NCI-H1105 (cell line): ENCODE data around the gene NLK.
"Not testable (repeated sequence)": the region's sequence is repeated elsewhere in the genome, so short reads cannot be mapped to it uniquely, and the experiment has no call there.

Experiments
- DNase-seq: peaks from one replicate; lab custom pipeline; 2025; lab: John Stamatoyannopoulos, UW

The NLK gene

DNA sequence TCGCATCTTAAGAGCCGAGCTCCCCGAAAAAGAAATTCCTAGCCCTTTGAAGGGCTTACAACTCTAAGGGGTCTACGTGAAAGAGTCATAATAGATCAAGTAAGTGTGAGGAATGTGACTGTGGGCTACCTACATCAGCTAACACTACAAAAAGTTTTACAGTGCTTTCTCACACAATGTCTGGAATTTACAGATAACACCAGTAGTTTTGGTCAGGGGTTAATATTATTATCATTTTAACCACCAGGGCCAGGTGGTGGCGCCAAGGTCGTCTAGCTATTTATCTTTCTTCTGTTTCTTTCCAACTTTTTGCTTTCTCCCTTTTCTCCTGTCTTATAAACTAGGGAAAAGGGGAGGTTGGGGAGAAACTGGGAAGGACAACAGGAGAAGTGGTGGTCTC is 188.1 kb downstream of the NLK start:
- DNase-seq, result not testable (repeated sequence)

GRCh38 chr17:28231624-28232023 is 189.1 kb downstream of the NLK start:
- DNase-seq, result not testable (repeated sequence)

- peak; percentile 25 for DNase-seq
Measured at GRCh38 chr17:28232966-28233870, 190.7 kb downstream of the NLK start.

DNA sequence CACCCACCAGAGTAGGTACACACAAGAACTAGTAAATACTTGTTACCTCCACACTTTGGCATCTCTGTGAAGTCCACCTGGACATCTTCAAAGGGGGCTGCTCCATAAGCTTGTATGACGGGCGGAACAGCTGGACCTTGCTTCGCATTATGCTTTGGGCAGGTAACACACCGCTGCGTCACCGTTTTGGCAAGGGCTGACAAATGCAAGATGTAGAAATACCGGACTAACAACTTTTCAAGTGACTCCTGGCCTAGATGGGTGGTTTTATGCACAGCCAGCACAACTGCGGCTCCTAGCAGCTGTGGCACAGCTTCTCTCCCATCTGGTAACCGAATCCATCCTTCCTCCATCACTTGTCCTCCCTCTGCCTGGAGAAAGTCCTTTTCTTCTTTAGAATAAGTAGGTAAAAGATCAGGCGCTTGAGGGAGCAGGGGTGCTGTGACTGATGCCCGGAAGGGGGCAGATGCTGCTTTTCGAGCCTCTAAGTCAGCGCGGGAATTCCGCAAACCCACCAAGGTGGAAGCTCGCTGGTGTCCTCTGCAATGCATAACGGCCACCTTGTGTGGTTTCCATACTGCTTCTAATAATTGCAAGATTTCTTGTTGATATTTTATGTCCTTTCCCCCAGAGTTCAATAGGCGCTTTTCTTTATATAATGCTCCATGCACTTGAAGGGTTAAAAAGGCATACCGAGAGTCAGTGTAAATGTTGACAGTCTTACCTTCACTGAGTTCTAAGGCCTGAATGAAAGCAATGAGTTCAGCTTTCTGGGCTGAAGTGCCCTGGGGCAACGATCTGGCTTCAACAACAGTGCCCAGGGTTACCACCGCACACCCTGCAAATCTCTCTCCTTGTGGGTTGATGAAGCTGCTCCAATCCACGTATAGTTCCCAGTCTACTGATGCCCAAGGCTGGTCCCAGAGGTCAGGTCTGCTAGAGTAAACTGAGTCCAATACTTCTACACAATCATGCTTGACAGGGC is 191.7 kb downstream of the NLK start:
- peak; percentile 89 for DNase-seq

GRCh38 chr17:28235066-28235700 is 192.7 kb downstream of the NLK start:
- not testable (repeated sequence) for DNase-seq

DNA sequence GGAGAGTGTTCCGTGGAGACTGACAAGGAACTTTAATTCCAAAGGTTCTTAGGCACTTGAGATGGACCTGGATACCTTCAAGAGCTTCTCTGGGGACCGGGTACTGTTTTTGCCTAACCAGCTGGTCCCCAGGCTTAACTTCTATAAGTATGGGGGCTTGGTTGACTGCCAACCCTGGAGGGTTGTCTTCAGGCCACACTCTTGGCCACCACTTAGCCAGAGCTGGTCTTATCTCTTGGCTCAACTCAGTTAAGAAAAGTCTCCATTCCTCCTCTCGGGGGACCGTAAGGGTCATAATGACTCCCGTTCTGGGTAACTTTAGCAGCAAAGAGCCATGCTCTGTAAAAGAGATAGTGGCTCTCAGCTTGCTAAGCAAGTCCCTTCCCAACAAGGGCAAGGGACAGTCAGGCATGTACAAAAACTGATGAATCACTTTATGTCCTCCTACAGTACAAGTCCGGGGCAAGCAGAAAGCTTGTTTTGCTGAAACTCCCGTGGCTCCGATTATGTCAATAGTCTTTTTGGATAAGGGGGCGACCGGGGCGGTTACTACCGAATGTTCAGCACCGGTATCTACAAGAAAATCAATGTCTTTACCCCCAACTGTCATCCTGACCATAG is 193.7 kb downstream of the NLK start:
- not testable (repeated sequence) for DNase-seq

DNA sequence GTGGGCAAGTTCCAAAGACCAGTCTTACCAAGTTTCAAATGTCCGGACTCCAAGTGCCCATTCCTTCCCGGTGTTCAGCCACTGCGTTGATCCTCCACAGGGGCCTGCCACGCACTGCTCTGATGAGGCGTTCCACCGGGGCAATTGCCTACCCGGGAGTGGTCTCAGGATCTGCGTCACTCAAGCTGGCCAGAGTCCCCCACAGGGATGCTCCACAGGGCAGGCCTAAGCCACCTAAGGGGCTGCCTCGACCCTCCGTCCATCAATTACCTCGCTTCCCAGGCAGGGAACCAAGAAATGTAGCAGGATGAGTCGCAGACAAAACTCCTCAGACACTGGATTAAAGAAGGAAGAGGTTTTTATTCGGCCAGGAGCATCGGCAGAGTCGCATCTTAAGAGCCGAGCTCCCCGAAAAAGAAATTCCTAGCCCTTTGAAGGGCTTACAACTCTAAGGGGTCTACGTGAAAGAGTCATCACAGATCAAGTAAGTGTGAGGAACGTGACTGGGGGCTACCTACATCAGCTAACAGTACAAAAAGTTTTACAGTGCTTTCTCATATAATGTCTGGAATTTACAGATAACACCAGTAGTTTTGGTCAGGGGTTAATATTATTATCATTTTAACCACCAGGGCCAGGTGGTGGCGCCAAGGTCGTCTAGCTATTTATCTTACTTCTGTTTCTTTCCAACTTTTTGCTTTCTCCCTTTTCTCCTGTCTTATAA is 196.2 kb downstream of the NLK start:
- DNase-seq, result not testable (repeated sequence)

- DNase-seq, result no peak
Measured at GRCh38 chr17:28239271-28239624, 196.8 kb downstream of the NLK start.

GRCh38 chr17:28240688-28241340 is 198.3 kb downstream of the NLK start:
- DNase-seq, result no peak

DNA sequence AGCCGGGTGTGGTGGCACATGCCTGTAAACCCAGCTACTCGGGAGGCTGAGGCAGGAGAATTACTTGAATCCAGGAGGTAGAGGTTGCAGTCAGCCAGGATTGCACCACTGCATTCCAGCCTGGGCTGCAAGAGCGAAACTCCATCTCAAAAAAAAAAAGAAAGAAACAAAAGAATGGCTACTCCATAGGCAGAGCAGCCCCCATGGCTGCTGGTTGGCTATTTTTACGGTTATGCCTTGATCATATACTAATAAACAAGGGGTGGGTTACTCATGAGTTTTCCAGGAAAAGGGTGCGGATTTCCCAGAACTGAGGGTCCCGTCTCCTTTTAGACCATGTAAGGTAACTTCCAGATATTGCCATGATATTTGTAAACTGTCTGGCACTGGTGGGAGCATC is 200.3 kb downstream of the NLK start:
- DNase-seq, result no peak

- not testable (repeated sequence) for DNase-seq
Measured at GRCh38 chr17:28243268-28243667, 200.8 kb downstream of the NLK start.

DNA sequence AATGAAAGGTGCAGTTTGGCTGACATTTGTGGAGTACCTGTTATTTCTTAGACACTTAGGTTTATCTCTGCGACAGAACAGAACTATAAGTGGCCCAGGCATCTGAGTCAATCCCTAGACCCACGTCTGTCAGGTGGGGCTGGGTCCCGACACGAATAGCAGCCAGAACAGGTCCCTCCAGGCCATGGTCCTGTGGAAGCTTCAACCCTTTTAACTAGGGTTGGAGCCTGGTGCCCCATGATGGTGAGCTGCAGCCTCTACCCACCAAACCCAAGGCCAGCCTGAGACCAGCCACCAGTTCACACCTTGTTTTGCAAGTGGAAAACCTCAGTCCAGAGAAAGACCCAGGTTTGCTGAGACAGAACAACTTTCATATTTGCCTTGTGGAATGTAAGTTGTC is 202.0 kb downstream of the NLK start:
- no peak for DNase-seq
